Caco-2 (cell line): Measurements from ENCODE around the gene NFIX. TPM values are rescaled to one million over a fixed set of nuclear protein-coding genes. Genes with fewer than 3 reads are reported as not detected.
A peak's percentile ranks its signal among the peaks of the same experiment; 100 is the strongest.

Source experiments
- Bru-seq: library from RNA; stranded (reverse); fragments of 400-500 nt; gene quantifications from one replicate; lab custom pipeline; 2021; lab: Mats Ljungman, UMichigan
- BruChase-seq, 2 experiments: library from RNA; stranded (reverse); fragments of 400-500 nt; gene quantifications; one replicate each; lab custom pipeline; 2021; lab: Mats Ljungman, UMichigan
- BruUV-seq: library from RNA; stranded (reverse); fragments of 400-500 nt; replicated peaks from 2 replicates; lab custom pipeline; 2021; lab: Mats Ljungman, UMichigan
- CTCF ChIA-PET: fragments of 300-600 bp; sonication (Branson Sonifier 250); formaldehyde crosslinking; loops from one replicate; lab custom pipeline; 2022; ENCODE audit warnings: antibody characterized with exemption; lab: Charles Lee
- POLR2A ChIA-PET: fragments of 300-600 bp; sonication (Branson Sonifier 250); formaldehyde crosslinking; loops from one replicate; lab custom pipeline; 2022; ENCODE audit warnings: antibody characterized with exemption; lab: Charles Lee
- DNase-seq, 2 experiments: peaks; one replicate each; pipeline versions ENCODE4 v3.0.0 to v3.0.0-alpha.2; 2020 to 2022
- H3K27me3 ChIP-seq: replicated peaks from 2 replicates; pipeline ENCODE4 v1.6.0; 2011; ENCODE audit warnings: low read length; ENCODE audit not compliant: control insufficient read depth, insufficient read depth
- H3K36me3 ChIP-seq: 2 replicates; pipeline ENCODE4 v1.5.1; 2011; ENCODE audit warnings: low read length; ENCODE audit not compliant: control insufficient read depth, insufficient read depth
- H3K4me1 ChIP-seq: fragments of 250-450 bp; sonication (Bioruptor Pico); 2 replicates; pipeline ENCODE4 v1.5.1; 2020; ENCODE audit warnings: mild to moderate bottlenecking
- H3K4me3 ChIP-seq: 2 replicates; pipeline ENCODE4 v1.5.1; 2011; ENCODE audit warnings: low read depth, mild to moderate bottlenecking, control low read depth, low read length
- H3K9me3 ChIP-seq: fragments of 250-450 bp; sonication (Bioruptor Pico); 2 replicates; pipeline ENCODE4 v1.5.1; 2020; ENCODE audit warnings: mild to moderate bottlenecking, moderate library complexity
- H3K27ac Mint-ChIP-seq: one replicate; pipeline ENCODE4 v1.8.0; 2022; ENCODE audit warnings: mixed read lengths; ENCODE audit not compliant: unreplicated experiment
- H3K27me3 Mint-ChIP-seq: one replicate; pipeline ENCODE4 v1.8.0; 2022; ENCODE audit warnings: mixed read lengths; ENCODE audit not compliant: insufficient read depth, unreplicated experiment
- H3K36me3 Mint-ChIP-seq: one replicate; pipeline ENCODE4 v1.8.0; 2022; ENCODE audit warnings: mild to moderate bottlenecking, mixed read lengths; ENCODE audit not compliant: insufficient read depth, unreplicated experiment
- H3K4me1 Mint-ChIP-seq: one replicate; pipeline ENCODE4 v1.8.0; 2022; ENCODE audit warnings: low read depth, mixed read lengths; ENCODE audit not compliant: unreplicated experiment
- H3K4me3 Mint-ChIP-seq: one replicate; pipeline ENCODE4 v1.8.0; 2022; ENCODE audit warnings: mild to moderate bottlenecking, moderate library complexity, mixed read lengths; ENCODE audit not compliant: unreplicated experiment
- H3K9me3 Mint-ChIP-seq: one replicate; pipeline ENCODE4 v1.8.0; 2022; ENCODE audit warnings: mixed read lengths; ENCODE audit not compliant: unreplicated experiment
- intact Hi-C: fragments of 100-400 bp; cut with micrococcal nuclease; formaldehyde crosslinking; loops from one replicate; pipeline ENCODE4 v1.10.0; 2022; ENCODE audit not compliant: unreplicated experiment
- long read RNA-seq: library from polyadenylated mRNA; stranded (forward); transcript quantifications from one replicate; pipeline ENCODE4 v2.0.0, GENCODE V29; 2022
- total RNA-seq: library from RNA; stranded (reverse); gene quantifications from 2 replicates; pipeline ENCODE4 v1.2.3, GENCODE V29; 2022
- TF ChIP-seq, protein P1 (sequence below), 2 experiments: fragments of 200-600 bp in 1 of 2; IDR thresholded peaks; 1 replicate in 1 of 2; 2 replicates in 1 of 2; pipeline versions ENCODE4 v1.5.1 to v1.8.0; 2011 to 2022; ENCODE audit warnings: antibody characterized with exemption in 1 of 2, control low read depth in 1 of 2, inconsistent platforms in 1 of 2, low read depth in 1 of 2, low read length in 1 of 2, mild to moderate bottlenecking in 1 of 2, moderate library complexity in 1 of 2; ENCODE audit not compliant: insufficient read depth in 1 of 2, severe bottlenecking in 1 of 2, unreplicated experiment in 1 of 2

Gene NFIX
- total RNA-seq (0.35 and 0.82 TPM in 2 replicates), Bru-seq, nascent RNA (percentile 15 among the genes with signal in this experiment), BruChase-seq, experiment 1, labeled RNA remaining after a 2-hour chase (percentile 13 among the genes with signal in this experiment), BruChase-seq, experiment 2, labeled RNA remaining after a 6-hour chase (percentile 16 among the genes with signal in this experiment)
- long read RNA-seq: 0 reads

- Histone ChIP-seq H3K4me3 (peak within 1 kb of the TSS; percentile 46), H3K36me3 (no peaks in the 10 kb centered on the region), H3K4me1 (no peaks in the 10 kb centered on the region), H3K9me3 (no peaks in the 10 kb centered on the region), H3K27me3 (peaks cover 2% of the 10 kb centered on the region; the same call in 1 of the 2 replicates)
- peak within 1 kb of the TSS; percentile 48 for H3K27ac Mint-ChIP-seq
- CTCF ChIA-PET: interaction anchor here (0.6 to 1.9 kb wide), 2 partner anchors 9 to 17 kb away, joined by 4 to 5 read pairs; no protein-coding TSS in a partner anchor
- H3K4me3 Mint-ChIP-seq: peak within 1 kb of the TSS; percentile 90
- peaks cover 6% of the 10 kb centered on the region for H3K36me3 Mint-ChIP-seq
- H3K9me3 Mint-ChIP-seq: no peaks in the 10 kb centered on the region
- BruUV-seq: no TSS peak
- H3K4me1 Mint-ChIP-seq: no peaks in the 10 kb centered on the region
- intact Hi-C loops: no loop called here
- peaks cover 17% of the 10 kb centered on the region for H3K27me3 Mint-ChIP-seq
- TF ChIP-seq, protein P1, sequence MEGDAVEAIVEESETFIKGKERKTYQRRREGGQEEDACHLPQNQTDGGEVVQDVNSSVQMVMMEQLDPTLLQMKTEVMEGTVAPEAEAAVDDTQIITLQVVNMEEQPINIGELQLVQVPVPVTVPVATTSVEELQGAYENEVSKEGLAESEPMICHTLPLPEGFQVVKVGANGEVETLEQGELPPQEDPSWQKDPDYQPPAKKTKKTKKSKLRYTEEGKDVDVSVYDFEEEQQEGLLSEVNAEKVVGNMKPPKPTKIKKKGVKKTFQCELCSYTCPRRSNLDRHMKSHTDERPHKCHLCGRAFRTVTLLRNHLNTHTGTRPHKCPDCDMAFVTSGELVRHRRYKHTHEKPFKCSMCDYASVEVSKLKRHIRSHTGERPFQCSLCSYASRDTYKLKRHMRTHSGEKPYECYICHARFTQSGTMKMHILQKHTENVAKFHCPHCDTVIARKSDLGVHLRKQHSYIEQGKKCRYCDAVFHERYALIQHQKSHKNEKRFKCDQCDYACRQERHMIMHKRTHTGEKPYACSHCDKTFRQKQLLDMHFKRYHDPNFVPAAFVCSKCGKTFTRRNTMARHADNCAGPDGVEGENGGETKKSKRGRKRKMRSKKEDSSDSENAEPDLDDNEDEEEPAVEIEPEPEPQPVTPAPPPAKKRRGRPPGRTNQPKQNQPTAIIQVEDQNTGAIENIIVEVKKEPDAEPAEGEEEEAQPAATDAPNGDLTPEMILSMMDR (IDR thresholded peaks at IDR 0.05; ENCODE audit: insufficient read depth in 1 of 2, low read depth in 1 of 2, low read length in 1 of 2, severe bottlenecking in 1 of 2, unreplicated experiment in 1 of 2): no peak
- peak in 1 of 2 experiments; percentile 65 for DNase-seq
- POLR2A ChIA-PET: interaction anchor here (0.5 kb wide), 1 partner anchor 49 kb away, joined by 10 read pairs; no protein-coding TSS in a partner anchor
These were observed at the start of gene NFIX for GRCh38 chr19:12994701-12995595. TSS of gene NFIX (plus strand) at chr19:12995475. CDS start at chr19:12995838, 363 bp downstream.

DNA sequence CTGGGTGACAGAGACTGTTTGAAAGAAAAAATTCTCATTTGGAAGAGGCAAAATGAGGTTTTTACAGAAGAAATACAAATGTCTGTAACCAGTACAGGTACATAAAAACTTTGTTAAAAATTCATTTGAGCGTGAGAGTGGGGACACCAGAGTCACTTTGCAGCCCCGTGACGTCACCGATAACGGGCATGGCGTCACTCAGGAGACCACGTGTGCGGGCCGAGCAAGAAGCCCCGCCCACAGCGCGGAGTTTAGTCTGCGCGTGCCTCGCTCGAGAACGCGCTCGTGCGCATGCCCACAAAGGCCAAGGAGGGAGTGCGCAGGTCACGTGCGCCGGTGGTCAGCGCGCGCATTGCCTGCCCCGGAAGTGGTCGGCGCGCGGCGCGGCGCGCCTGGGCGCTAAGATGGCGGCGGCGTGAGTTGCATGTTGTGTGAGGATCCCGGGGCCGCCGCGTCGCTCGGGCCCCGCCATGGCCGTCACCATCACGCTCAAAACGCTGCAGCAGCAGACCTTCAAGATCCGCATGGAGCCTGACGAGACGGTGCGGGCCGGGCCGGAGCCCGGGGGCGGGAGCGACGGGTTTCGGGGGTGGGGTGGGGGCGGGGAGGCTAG is 49.7 kb upstream of the NFIX start, which contains the start of gene RAD23A:
Gene RAD23A, plus strand, starts transcription at position 384 of the 613 bp plus-strand sequence. Its CDS starts 87 bp downstream, at position 471.
- Histone ChIP-seq H3K9me3 (no peaks in the 10 kb centered on the region), H3K4me3 (peak within 1 kb of the TSS; percentile 77), H3K4me1 (peaks cover 12% of the 10 kb centered on the region), H3K27me3 (no peaks in the 10 kb centered on the region), H3K36me3 (peaks cover 8% of the 10 kb centered on the region)
- POLR2A ChIA-PET: interaction anchor here (0.9 to 1.0 kb wide), 3 partner anchors 8 to 55 kb away, joined by 5 to 17 read pairs (median 14); partner anchors contain the start of gene GCDH
- intact Hi-C loops: no loop called here
- peaks cover 97% of the 10 kb centered on the region for H3K36me3 Mint-ChIP-seq
- peaks cover 13% of the 10 kb centered on the region for H3K4me1 Mint-ChIP-seq
- H3K27me3 Mint-ChIP-seq: no peaks in the 10 kb centered on the region
- BruUV-seq: no TSS peak
- TF ChIP-seq, protein P1 (IDR thresholded peaks at IDR 0.05; ENCODE audit: insufficient read depth in 1 of 2, low read depth in 1 of 2, low read length in 1 of 2, severe bottlenecking in 1 of 2, unreplicated experiment in 1 of 2): no peak
- H3K9me3 Mint-ChIP-seq: no peaks in the 10 kb centered on the region
- H3K4me3 Mint-ChIP-seq: peak within 1 kb of the TSS; percentile 83
- H3K27ac Mint-ChIP-seq: peak within 1 kb of the TSS; percentile 96
- CTCF ChIA-PET: interaction anchor here (0.7 kb wide), 1 partner anchor 20 kb away, joined by 3 read pairs; no protein-coding TSS in a partner anchor
- DNase-seq: peak; percentile 96 to 97
